ENCODE measurements around the gene GJB1. TPM values are rescaled to one million over a fixed set of nuclear protein-coding genes. Genes with fewer than 3 reads are reported as not detected.

Gene GJB1
- total and polyA plus RNA-seq, 9 of the 15 experiments (the other 6 are each of a cell fraction or from before 2014, with no cell fraction given), result 0.11 TPM; not detected in 8

DNA sequence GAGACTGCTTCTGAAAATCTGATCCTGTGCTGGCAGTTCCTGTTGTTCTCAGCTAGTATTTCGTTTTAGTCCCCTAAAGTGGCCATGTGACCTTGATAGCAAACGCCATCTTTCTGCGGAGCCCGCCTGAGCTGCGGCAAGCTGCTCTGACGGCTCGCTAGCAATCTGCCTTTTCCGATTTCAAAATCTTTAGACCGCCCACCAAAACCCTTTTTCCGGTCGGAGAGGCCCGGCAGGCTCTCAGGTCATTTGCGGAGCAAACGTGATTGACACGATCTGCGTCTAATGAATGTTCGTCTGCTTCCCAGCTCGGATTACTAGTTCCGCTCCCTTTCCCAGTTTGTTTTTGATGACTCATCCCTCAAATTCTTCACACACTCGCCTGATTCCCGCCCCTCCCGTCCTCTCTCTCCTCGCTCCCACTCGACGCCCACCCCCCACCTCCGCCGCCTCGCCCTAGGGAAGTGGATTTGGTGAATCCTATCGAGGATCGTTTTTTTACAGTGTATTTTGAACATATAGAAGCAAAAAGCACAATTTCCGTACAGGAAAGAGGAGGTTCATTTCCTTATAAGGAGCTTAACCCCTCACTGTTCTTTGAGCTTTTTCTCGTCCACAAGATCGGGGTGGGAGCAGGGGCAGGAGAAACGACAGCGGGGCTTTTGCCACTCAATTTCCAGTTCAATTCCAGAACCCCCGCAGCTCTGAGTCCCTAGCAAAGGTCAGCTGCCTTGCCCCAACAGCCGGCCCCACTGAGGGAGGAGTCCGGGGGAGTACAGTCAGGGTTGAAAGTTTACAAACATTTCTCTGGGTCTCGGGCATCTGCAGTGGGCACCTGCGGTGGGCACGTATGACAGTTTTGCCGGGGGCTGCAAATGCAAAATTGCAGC, 40.9 kb upstream of the GJB1 start (continued):
- TF ChIP-seq, protein P1, sequence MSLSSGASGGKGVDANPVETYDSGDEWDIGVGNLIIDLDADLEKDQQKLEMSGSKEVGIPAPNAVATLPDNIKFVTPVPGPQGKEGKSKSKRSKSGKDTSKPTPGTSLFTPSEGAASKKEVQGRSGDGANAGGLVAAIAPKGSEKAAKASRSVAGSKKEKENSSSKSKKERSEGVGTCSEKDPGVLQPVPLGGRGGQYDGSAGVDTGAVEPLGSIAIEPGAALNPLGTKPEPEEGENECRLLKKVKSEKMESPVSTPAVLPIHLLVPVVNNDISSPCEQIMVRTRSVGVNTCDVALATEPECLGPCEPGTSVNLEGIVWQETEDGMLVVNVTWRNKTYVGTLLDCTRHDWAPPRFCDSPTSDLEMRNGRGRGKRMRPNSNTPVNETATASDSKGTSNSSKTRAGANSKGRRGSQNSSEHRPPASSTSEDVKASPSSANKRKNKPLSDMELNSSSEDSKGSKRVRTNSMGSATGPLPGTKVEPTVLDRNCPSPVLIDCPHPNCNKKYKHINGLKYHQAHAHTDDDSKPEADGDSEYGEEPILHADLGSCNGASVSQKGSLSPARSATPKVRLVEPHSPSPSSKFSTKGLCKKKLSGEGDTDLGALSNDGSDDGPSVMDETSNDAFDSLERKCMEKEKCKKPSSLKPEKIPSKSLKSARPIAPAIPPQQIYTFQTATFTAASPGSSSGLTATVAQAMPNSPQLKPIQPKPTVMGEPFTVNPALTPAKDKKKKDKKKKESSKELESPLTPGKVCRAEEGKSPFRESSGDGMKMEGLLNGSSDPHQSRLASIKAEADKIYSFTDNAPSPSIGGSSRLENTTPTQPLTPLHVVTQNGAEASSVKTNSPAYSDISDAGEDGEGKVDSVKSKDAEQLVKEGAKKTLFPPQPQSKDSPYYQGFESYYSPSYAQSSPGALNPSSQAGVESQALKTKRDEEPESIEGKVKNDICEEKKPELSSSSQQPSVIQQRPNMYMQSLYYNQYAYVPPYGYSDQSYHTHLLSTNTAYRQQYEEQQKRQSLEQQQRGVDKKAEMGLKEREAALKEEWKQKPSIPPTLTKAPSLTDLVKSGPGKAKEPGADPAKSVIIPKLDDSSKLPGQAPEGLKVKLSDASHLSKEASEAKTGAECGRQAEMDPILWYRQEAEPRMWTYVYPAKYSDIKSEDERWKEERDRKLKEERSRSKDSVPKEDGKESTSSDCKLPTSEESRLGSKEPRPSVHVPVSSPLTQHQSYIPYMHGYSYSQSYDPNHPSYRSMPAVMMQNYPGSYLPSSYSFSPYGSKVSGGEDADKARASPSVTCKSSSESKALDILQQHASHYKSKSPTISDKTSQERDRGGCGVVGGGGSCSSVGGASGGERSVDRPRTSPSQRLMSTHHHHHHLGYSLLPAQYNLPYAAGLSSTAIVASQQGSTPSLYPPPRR (CRISPR knock-in tag; IDR thresholded peaks at IDR 0.05; ENCODE audit: borderline replicate concordance), result no peak
- TF ChIP-seq POLR2H (tag; IDR thresholded peaks at IDR 0.05; ENCODE audit: low read depth), result peak; percentile 95
- TF ChIP-seq, protein P2, sequence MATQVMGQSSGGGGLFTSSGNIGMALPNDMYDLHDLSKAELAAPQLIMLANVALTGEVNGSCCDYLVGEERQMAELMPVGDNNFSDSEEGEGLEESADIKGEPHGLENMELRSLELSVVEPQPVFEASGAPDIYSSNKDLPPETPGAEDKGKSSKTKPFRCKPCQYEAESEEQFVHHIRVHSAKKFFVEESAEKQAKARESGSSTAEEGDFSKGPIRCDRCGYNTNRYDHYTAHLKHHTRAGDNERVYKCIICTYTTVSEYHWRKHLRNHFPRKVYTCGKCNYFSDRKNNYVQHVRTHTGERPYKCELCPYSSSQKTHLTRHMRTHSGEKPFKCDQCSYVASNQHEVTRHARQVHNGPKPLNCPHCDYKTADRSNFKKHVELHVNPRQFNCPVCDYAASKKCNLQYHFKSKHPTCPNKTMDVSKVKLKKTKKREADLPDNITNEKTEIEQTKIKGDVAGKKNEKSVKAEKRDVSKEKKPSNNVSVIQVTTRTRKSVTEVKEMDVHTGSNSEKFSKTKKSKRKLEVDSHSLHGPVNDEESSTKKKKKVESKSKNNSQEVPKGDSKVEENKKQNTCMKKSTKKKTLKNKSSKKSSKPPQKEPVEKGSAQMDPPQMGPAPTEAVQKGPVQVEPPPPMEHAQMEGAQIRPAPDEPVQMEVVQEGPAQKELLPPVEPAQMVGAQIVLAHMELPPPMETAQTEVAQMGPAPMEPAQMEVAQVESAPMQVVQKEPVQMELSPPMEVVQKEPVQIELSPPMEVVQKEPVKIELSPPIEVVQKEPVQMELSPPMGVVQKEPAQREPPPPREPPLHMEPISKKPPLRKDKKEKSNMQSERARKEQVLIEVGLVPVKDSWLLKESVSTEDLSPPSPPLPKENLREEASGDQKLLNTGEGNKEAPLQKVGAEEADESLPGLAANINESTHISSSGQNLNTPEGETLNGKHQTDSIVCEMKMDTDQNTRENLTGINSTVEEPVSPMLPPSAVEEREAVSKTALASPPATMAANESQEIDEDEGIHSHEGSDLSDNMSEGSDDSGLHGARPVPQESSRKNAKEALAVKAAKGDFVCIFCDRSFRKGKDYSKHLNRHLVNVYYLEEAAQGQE (IDR thresholded peaks at IDR 0.05; ENCODE audit: borderline replicate concordance), result peak; percentile 19; the same call in 1 of the 2 replicates
- TF ChIP-seq, protein P2 (CRISPR knock-in tag; IDR thresholded peaks at IDR 0.05; ENCODE audit: low read depth), result no peak
- peak; percentile 56; the same call in 1 of the 2 replicates for TF ChIP-seq LCOR (CRISPR knock-in tag; IDR thresholded peaks at IDR 0.05)
- TF ChIP-seq NEUROD1 (IDR thresholded peaks at IDR 0.05; ENCODE audit: borderline replicate concordance, low read depth, low read length, partially characterized antibody), result peak; percentile 62
- peak; percentile 69 for TF ChIP-seq JUN (IDR thresholded peaks at IDR 0.05; ENCODE audit: borderline replicate concordance, low read depth, low read length)
- TF ChIP-seq JUN (CRISPR knock-in tag; IDR thresholded peaks at IDR 0.05; ENCODE audit: borderline replicate concordance), result no peak
- TF ChIP-seq, protein P3, sequence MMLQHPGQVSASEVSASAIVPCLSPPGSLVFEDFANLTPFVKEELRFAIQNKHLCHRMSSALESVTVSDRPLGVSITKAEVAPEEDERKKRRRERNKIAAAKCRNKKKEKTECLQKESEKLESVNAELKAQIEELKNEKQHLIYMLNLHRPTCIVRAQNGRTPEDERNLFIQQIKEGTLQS (IDR thresholded peaks at IDR 0.05), result peak; percentile 98
- TF ChIP-seq, protein P3 (CRISPR knock-in tag; conservative IDR thresholded peaks at IDR 0.05), result no peak; the same call in 1 of the 2 replicates
- TF ChIP-seq, protein P4, sequence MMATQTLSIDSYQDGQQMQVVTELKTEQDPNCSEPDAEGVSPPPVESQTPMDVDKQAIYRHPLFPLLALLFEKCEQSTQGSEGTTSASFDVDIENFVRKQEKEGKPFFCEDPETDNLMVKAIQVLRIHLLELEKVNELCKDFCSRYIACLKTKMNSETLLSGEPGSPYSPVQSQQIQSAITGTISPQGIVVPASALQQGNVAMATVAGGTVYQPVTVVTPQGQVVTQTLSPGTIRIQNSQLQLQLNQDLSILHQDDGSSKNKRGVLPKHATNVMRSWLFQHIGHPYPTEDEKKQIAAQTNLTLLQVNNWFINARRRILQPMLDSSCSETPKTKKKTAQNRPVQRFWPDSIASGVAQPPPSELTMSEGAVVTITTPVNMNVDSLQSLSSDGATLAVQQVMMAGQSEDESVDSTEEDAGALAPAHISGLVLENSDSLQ (IDR thresholded peaks at IDR 0.05), result peak; percentile 99

All from K562 (cell line).